Measurements from ENCODE around the gene PPFIBP2.
A peak's percentile ranks its signal among the peaks of the same experiment; 100 is the strongest.
"Not testable (repeated sequence)": the region's sequence is repeated elsewhere in the genome, so short reads cannot be mapped to it uniquely, and the experiment has no call there.

Gene PPFIBP2

GRCh38 chr11:7637447-7638157 is 123.8 kb downstream of the PPFIBP2 start:
- no peak for DNase-seq

- no peak for DNase-seq
These were observed 125.2 kb downstream of the PPFIBP2 start for GRCh38 chr11:7638710-7639642.

GRCh38 chr11:7639643-7640025 is 125.8 kb downstream of the PPFIBP2 start:
- DNase-seq = no peak

- DNase-seq = no peak
These were observed 127.0 kb downstream of the PPFIBP2 start for GRCh38 chr11:7640816-7641215.

- no peak for DNase-seq
These were observed 128.9 kb downstream of the PPFIBP2 start for GRCh38 chr11:7642747-7643146.

GRCh38 chr11:7643314-7643713 is 129.5 kb downstream of the PPFIBP2 start:
- no peak for DNase-seq

- no peak for DNase-seq
These were observed 131.4 kb downstream of the PPFIBP2 start for GRCh38 chr11:7645206-7645605.

GRCh38 chr11:7646866-7647265 is 133.1 kb downstream of the PPFIBP2 start:
- no peak for DNase-seq

GRCh38 chr11:7648264-7648663 is 134.5 kb downstream of the PPFIBP2 start:
- DNase-seq = no peak

- no peak for DNase-seq
These were observed 137.3 kb downstream of the PPFIBP2 start for GRCh38 chr11:7651140-7651551.

- no peak for DNase-seq
These were observed 137.9 kb downstream of the PPFIBP2 start for GRCh38 chr11:7651700-7652099.

GRCh38 chr11:7654195-7654705 is 140.5 kb downstream of the PPFIBP2 start:
- DNase-seq = no peak

- DNase-seq = no peak
These were observed 141.7 kb downstream of the PPFIBP2 start for GRCh38 chr11:7655253-7656217.

- DNase-seq = no peak
These were observed 142.9 kb downstream of the PPFIBP2 start for GRCh38 chr11:7656704-7657103.

- peak; percentile 49 for DNase-seq
These were observed 143.7 kb downstream of the PPFIBP2 start for GRCh38 chr11:7657306-7658025.

GRCh38 chr11:7663531-7663930 is 149.7 kb downstream of the PPFIBP2 start:
- not testable (repeated sequence) for DNase-seq

GRCh38 chr11:7664867-7665266 is 151.1 kb downstream of the PPFIBP2 start:
- no peak for DNase-seq

- peak; percentile 49 for DNase-seq
These were observed 151.9 kb downstream of the PPFIBP2 start for GRCh38 chr11:7665473-7666291.

GRCh38 chr11:7666292-7666866 is 152.6 kb downstream of the PPFIBP2 start:
- DNase-seq = no peak

GRCh38 chr11:7667460-7667859 is 153.7 kb downstream of the PPFIBP2 start:
- DNase-seq = no peak
